Smooth muscle cell (in vitro differentiated cells): ENCODE measurements around the gene GABPB1. TPM values are rescaled to one million over a fixed set of nuclear protein-coding genes. Genes with fewer than 3 reads are reported as not detected.

ENCODE experiments used
- DNase-seq: peaks from one replicate; lab custom pipeline; 2025; ENCODE audit not compliant: unreplicated experiment; lab: John Stamatoyannopoulos, UW
- H2AFZ ChIP-seq: fragments of 200-600 bp; sonication (generic); 2 replicates; pipeline ENCODE4 v1.6.0; 2016; ENCODE audit warnings: antibody characterized with exemption, low read depth, mild to moderate bottlenecking
- H3F3A ChIP-seq: fragments of 200-600 bp; sonication (generic); 2 replicates; pipeline ENCODE4 v1.6.0; 2017; ENCODE audit warnings: antibody characterized with exemption, low read depth
- H3K27ac ChIP-seq: fragments of 200-600 bp; sonication (generic); 2 replicates; pipeline ENCODE4 v1.5.1; 2016; ENCODE audit warnings: low read depth, mild to moderate bottlenecking
- H3K27me3 ChIP-seq: fragments of 200-600 bp; sonication (generic); 2 replicates; pipeline ENCODE4 v1.6.1; 2016; ENCODE audit warnings: low read depth, mild to moderate bottlenecking
- H3K36me3 ChIP-seq: fragments of 200-600 bp; sonication (generic); 2 replicates; pipeline ENCODE4 v1.5.1; 2016; ENCODE audit warnings: low read depth
- H3K4me1 ChIP-seq: fragments of 200-600 bp; sonication (generic); 2 replicates; pipeline ENCODE4 v1.5.1; 2016; ENCODE audit warnings: low read depth
- H3K4me2 ChIP-seq: fragments of 200-600 bp; sonication (generic); 2 replicates; pipeline ENCODE4 v1.6.0; 2016; ENCODE audit warnings: mild to moderate bottlenecking
- H3K4me3 ChIP-seq: fragments of 200-600 bp; sonication (generic); 2 replicates; pipeline ENCODE4 v1.5.1; 2016; ENCODE audit warnings: mild to moderate bottlenecking
- H3K79me2 ChIP-seq: fragments of 200-600 bp; sonication (generic); 2 replicates; pipeline ENCODE4 v1.6.0; 2016; ENCODE audit warnings: low read depth, mild to moderate bottlenecking
- H3K9ac ChIP-seq: fragments of 200-600 bp; sonication (generic); 2 replicates; pipeline ENCODE4 v1.6.0; 2016; ENCODE audit warnings: low read depth
- H3K9me3 ChIP-seq: fragments of 200-600 bp; sonication (generic); replicated peaks from 2 replicates; pipeline ENCODE4 v1.5.1; 2016; ENCODE audit warnings: low read depth
- H4K20me1 ChIP-seq: fragments of 200-600 bp; sonication (generic); 2 replicates; pipeline ENCODE4 v1.6.0; 2016; ENCODE audit warnings: low read depth
- WGBS: methylation state at CpG from one replicate; pipeline ENCODE4 v1.1.7; 2016; ENCODE audit warnings: low lambda C conversion rate; 5-methylcytosine and 5-hydroxymethylcytosine counted together
- polyA plus RNA-seq: library from polyadenylated mRNA; unstranded; fragments of >200 nt; fragmentation: Nextera tagmentation; extraction: Ambion mirVana; gene quantifications from 2 replicates; pipeline ENCODE4 v1.2.1, GENCODE V29; 2016
- total RNA-seq: library from RNA; depleted of rRNA; stranded (reverse); fragments of >200 nt; gene quantifications from 2 replicates; pipeline ENCODE4 v1.2.3, GENCODE V29; 2014
- TF ChIP-seq, protein P1 (sequence below): fragments of 200-600 bp; sonication (generic); IDR thresholded peaks from 2 replicates; pipeline ENCODE4 v1.5.1; 2017; ENCODE audit warnings: borderline replicate concordance, mild to moderate bottlenecking, antibody characterized with exemption; ENCODE audit not compliant: insufficient read depth, poor library complexity, severe bottlenecking

The GABPB1 gene
- total and polyA plus RNA-seq, 2 experiments from 2014 or later, result 24.1 to 49.3 TPM

DNA sequence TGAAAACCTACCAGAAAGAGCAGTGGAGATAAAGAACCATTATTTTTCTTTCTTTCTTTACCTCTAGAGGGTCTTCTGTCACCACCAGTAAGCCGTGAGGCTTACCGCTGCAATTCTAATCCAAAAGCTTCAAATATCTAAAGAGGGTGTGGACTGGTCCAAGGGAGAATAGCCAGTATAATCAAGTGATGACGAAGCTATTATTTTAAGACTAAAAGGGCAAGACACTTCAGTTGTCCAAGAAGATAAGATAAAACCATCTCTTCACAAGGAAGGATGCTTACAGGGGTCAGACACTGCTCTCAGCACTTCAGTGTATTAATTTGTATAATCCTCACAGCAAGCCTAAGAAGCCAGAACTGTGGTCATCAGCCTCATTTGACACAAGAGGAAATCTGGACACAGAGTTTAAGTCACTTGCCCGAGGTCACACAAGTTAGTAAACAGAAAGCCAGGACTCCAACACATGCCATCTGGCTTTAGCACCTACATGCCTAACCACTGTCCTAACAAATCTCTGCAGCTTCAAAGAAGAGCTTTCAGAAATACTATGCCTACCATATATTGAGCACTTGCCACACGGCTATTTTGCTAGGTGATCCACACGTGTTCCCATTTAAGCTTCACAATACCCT is 104.1 kb downstream of the GABPB1 start:
- Histone ChIP-seq H3K27ac (no peak overlapping the region), H4K20me1 (no peaks in the 10 kb centered on the region), H3K36me3 (no peaks in the 10 kb centered on the region), H3K79me2 (no peaks in the 10 kb centered on the region), H3K9ac (no peak overlapping the region), H3K4me2 (no peak overlapping the region), H3K4me3 (no peak overlapping the region), H3K27me3 (peaks cover 25% of the 10 kb centered on the region), H3F3A (no peaks in the 10 kb centered on the region), H3K4me1 (no peaks in the 10 kb centered on the region), H3K9me3 (no peaks in the 10 kb centered on the region), H2AFZ (no peak overlapping the region)
- no peak for DNase-seq
- TF ChIP-seq, protein P1, sequence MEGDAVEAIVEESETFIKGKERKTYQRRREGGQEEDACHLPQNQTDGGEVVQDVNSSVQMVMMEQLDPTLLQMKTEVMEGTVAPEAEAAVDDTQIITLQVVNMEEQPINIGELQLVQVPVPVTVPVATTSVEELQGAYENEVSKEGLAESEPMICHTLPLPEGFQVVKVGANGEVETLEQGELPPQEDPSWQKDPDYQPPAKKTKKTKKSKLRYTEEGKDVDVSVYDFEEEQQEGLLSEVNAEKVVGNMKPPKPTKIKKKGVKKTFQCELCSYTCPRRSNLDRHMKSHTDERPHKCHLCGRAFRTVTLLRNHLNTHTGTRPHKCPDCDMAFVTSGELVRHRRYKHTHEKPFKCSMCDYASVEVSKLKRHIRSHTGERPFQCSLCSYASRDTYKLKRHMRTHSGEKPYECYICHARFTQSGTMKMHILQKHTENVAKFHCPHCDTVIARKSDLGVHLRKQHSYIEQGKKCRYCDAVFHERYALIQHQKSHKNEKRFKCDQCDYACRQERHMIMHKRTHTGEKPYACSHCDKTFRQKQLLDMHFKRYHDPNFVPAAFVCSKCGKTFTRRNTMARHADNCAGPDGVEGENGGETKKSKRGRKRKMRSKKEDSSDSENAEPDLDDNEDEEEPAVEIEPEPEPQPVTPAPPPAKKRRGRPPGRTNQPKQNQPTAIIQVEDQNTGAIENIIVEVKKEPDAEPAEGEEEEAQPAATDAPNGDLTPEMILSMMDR, result no peak
- 65% methylated on average over 6 of the region's 6 CpGs for WGBS

DNA sequence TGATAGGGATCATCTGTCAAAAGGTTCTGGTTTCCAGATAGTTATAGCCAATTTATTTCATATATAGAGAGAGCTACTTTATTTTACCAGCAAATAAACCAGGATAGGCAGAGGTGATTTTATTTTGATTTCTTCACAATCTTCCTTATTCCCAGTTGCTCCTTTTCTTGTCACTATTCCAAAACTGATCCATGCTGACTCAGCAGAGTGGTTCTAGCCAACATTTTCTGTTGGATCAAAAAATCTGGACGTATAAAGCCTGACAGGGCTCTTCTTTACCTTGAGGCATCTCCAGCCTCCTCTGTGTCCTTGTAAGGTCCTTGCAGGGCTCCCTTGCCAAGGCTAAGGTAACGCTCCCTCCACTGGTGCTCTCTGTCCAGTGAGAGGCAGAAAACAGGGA is 105.3 kb downstream of the GABPB1 start:
- no peak overlapping the region for H2AFZ ChIP-seq
- DNase-seq, result no peak
- TF ChIP-seq, protein P1, result no peak
- no peaks in the 10 kb centered on the region for H3F3A ChIP-seq
- no peaks in the 10 kb centered on the region for H3K9me3 ChIP-seq
- 83% methylated on average over 2 of the region's 2 CpGs for WGBS
- peaks cover 25% of the 10 kb centered on the region for H3K27me3 ChIP-seq
- H3K36me3 ChIP-seq, result no peaks in the 10 kb centered on the region
- H3K4me1 ChIP-seq, result no peaks in the 10 kb centered on the region
- H3K9ac ChIP-seq, result no peak overlapping the region
- H3K4me3 ChIP-seq, result no peak overlapping the region
- H3K4me2 ChIP-seq, result no peak overlapping the region
- no peak overlapping the region for H3K27ac ChIP-seq
- no peaks in the 10 kb centered on the region for H4K20me1 ChIP-seq
- no peaks in the 10 kb centered on the region for H3K79me2 ChIP-seq

DNA sequence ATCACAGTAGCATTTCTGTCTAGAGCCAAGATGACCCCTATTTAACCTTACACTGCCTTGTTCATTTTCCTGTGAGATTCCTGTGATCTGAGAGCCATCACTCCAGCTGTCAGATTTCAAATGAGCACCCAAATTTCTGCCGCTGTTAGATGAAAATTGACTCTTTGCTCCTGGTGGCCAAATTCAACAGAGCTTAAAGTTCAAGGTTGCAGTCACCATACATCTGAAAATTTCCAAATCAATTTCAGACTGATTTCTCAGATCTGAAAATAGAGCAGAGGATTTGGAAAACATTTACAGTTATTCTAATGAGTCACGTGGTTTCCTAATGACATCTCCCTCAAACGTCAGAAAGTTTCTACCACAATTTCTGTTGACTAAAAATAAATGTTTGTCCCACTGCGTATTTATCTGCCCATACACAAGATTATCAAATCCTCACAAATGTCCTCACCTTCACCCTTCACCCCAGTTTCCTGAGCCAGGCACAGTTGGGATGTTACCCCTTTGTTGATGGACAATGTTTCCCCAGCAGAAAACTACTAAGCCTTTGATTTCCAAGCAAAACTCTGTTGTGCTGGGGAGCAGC is 105.9 kb downstream of the GABPB1 start:
- Histone ChIP-seq H3F3A (no peaks in the 10 kb centered on the region), H3K4me3 (no peak overlapping the region), H3K9ac (no peak overlapping the region), H2AFZ (no peak overlapping the region), H3K27ac (no peak overlapping the region), H3K9me3 (no peaks in the 10 kb centered on the region), H4K20me1 (no peaks in the 10 kb centered on the region), H3K4me2 (no peak overlapping the region), H3K79me2 (no peaks in the 10 kb centered on the region), H3K27me3 (peaks cover 25% of the 10 kb centered on the region), H3K4me1 (no peaks in the 10 kb centered on the region), H3K36me3 (no peaks in the 10 kb centered on the region)
- no peak for DNase-seq
- TF ChIP-seq, protein P1, result no peak
- 67% methylated on average over 4 of the region's 4 CpGs for WGBS
